ENCODE results near the gene HOXA9. TPM values are rescaled to one million over a fixed set of nuclear protein-coding genes. Genes with fewer than 3 reads are reported as not detected.
A peak's percentile ranks its signal among the peaks of the same experiment; 100 is the strongest.

Gene HOXA9
- total RNA-seq, 8 experiments from 2014 or later: 1.3 to 95.2 (median 2.5) TPM

DNA sequence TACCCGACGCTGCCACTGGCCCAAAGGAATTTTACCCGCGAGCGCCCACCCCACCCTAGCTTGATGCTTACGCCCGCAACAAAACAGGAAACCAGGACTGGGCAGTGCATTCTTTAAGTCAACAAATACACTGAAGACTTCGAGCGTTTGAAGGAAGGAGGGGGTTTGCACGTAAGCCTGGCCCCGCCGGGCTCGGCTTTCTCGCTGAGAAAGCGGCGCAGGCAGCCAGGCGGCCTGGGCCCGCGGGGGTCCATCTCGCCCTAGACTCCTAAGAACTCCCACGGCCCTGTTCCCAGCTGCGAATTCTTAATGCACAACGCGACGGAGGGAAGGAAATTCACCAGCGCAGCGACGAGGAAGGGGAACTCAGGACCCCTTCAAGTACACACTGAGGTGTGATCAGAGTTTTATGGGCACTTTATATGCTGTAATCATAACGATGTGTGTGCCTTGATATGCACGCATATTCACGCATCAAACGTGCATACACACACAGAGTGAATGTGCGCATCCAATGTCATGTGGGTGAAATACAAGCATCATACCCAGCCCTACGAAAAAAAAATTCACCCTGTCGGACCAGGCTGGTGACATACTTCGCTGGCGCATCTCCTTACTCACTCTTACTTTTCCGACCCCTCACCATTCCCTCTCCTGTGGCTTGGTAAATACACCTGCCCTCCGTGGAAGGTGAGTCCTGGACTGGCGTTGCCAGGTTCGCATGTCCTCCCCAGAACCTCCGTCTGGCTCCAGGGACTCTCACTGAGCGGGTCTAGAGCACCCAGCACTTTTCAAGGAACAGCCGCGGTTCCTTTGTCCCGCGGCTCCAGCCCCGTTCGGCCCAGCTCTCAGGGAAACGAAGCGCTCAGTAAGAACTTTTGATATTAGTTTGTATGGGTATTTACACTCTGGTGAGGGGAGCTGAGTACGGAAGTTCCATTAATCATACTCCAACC, 40.3 kb upstream of the HOXA9 start:
- in situ Hi-C loops (cut with MboI; ENCODE audit: low pct_unique_long_range_greater_than_20kb in 2 of 9, low sequenced_read_pairs in 9 of 9, unreplicated experiment in 9 of 9): loop anchor here in 6 of 9 experiments (10.0 to 25.0 kb wide), 5 partner anchors 369 to 807 kb away; no protein-coding TSS in a partner anchor
- no peaks in the 10 kb centered on the region for H3K4me1 ChIP-seq (replicated peaks in 1 of 2)
- 0 to 75% (median 3%) methylated on average over 2 to 24 of the region's 52 CpGs; no CpG with 5 or more reads in 1 of the 10 experiments for WGBS, 10 experiments
- H3K4me3 ChIP-seq: no peak overlapping the region
- H3K27ac ChIP-seq: no peak overlapping the region
- ATAC-seq (replicated peaks in 6 of 8): peak in 3 of 8 experiments; percentile 3 to 53 (median 14)

DNA sequence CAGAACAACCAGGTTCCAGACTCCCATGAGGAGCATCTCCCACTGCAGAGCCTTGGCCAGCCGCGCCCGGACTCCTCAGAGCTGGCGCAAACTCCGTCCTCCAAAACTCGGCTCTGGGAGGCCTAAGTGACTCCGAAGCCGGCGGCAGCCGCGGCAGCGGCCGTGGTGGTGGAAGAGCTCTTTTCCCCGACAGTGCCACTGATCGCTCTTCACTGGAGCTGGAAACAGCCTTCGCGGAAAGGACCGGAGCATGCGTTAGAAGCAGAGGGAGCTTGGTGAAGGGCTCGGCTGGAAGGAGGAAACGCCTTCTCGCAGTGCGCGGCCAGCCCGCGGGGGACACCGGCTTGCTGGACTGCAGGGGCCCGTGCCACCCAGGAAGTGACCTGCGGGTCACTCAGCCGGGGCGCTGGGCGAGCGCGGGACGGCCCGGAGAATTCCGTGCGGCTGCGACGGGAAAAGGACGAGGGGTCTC, 39.5 kb upstream of the HOXA9 start:
- Histone ChIP-seq H3K4me3 (no peak overlapping the region), H3K27ac (no peak overlapping the region), H3K4me1 (replicated peaks in 1 of 2) (no peaks in the 10 kb centered on the region)
- in situ Hi-C loops (cut with MboI; ENCODE audit: low pct_unique_long_range_greater_than_20kb in 2 of 9, low sequenced_read_pairs in 9 of 9, unreplicated experiment in 9 of 9): loop anchor here in 6 of 9 experiments (10.0 to 25.0 kb wide), 5 partner anchors 370 to 807 kb away; no protein-coding TSS in a partner anchor
- 0 to 5% (median 0%) methylated on average over 1 to 16 of the region's 41 CpGs; no CpG with 5 or more reads in 5 of the 10 experiments for WGBS, 10 experiments
- ATAC-seq (replicated peaks in 6 of 8): peak in 3 of 8 experiments; percentile 3 to 23 (median 12)

DNA sequence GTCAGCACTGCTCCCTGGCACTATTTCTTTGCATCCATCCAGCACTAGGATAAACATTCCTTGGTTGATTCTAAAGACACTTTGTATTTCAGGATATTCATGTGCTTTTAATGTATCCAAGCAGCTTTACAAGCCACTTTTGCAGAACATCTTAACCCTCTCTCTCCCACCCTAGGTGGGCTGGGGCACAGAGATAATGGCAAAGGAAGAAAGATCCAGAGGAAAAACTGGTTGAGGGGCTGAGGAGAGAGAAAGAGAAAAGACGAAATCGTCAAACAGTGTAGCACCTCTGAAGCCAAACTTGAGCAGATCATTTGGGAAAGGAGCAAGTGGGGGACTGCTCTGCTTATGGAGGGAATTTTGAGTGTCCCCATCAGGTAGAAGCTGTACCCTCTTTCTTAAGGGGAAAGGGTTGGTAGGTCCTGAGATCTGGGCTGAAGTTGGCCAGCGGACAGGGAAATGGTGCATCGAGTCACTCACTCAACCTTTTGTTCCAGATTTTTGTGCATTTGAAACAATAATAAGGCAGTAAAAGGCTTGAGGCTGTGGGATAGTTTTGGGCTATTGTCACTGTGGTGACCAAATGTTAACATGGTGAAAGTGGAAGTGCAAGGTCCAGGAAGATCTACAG, 38.7 kb upstream of the HOXA9 start:
- WGBS, 10 experiments: 7 to 100% (median 49%) methylated on average over 1 to 4 of the region's 4 CpGs; no CpG with 5 or more reads in 4 of the 10 experiments
- ATAC-seq (replicated peaks in 6 of 8): no peak
- in situ Hi-C loops (cut with MboI; ENCODE audit: low pct_unique_long_range_greater_than_20kb in 2 of 9, low sequenced_read_pairs in 9 of 9, unreplicated experiment in 9 of 9): loop anchor here in 6 of 9 experiments (10.0 to 25.0 kb wide), 5 partner anchors 371 to 808 kb away; no protein-coding TSS in a partner anchor
- Histone ChIP-seq H3K4me1 (replicated peaks in 1 of 2) (no peaks in the 10 kb centered on the region), H3K27ac (no peak overlapping the region), H3K4me3 (no peak overlapping the region)

DNA sequence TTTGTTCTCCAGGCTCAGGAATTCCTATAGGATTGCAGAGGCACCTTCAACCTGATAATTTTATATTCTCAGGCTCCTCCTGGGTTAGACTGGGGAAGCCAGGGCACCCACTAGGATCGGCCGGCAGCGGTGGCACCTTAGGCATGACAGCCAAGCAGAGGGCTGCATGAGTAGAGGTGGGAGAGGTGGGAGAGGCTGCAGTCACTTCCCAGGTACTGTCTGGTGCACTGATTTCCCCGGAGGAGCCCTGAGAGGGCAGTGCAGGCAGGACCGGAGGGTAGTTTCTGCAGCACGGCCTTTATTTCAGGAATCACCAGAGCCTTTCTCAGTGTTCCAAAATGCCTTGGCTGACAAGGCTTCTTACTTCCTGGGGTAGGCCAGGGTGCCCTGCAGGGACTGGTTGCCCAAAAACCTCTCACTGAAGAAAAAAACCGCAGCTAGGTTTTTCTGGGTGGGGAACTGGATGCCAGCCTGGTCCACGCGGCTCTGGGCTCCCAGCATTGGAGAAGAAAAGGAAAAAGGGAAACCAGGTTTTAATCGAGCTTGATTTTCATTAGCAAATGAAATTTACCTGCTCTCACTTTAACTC, 38.1 kb upstream of the HOXA9 start:
- H3K4me3 ChIP-seq: no peak overlapping the region
- in situ Hi-C loops (cut with MboI; ENCODE audit: low pct_unique_long_range_greater_than_20kb in 2 of 9, low sequenced_read_pairs in 9 of 9, unreplicated experiment in 9 of 9): loop anchor here in 6 of 9 experiments (10.0 to 25.0 kb wide), 5 partner anchors 371 to 809 kb away; no protein-coding TSS in a partner anchor
- no peaks in the 10 kb centered on the region for H3K4me1 ChIP-seq (replicated peaks in 1 of 2)
- no peak overlapping the region for H3K27ac ChIP-seq
- whole genome bisulfite sequencing, 10 experiments: 4 to 83% (median 27%) methylated on average over 1 to 10 of the region's 10 CpGs; no CpG with 5 or more reads in 3 of the 10 experiments
- no peak for ATAC-seq (replicated peaks in 6 of 8)

- in situ Hi-C loops (cut with MboI; ENCODE audit: low pct_unique_long_range_greater_than_20kb in 2 of 9, low sequenced_read_pairs in 9 of 9, unreplicated experiment in 9 of 9): loop anchor here in 6 of 9 experiments (10.0 to 25.0 kb wide), 5 partner anchors 372 to 810 kb away; no protein-coding TSS in a partner anchor
- ATAC-seq (replicated peaks in 6 of 8): no peak
- no peak overlapping the region for H3K27ac ChIP-seq
- 0 to 67% (median 14%) methylated on average over 1 to 3 of the region's 3 CpGs for WGBS, 10 experiments
- H3K4me3 ChIP-seq: no peak overlapping the region
- no peaks in the 10 kb centered on the region for H3K4me1 ChIP-seq (replicated peaks in 1 of 2)
Observed at GRCh38 chr7:27202862-27203134, 37.5 kb upstream of the HOXA9 start.

DNA sequence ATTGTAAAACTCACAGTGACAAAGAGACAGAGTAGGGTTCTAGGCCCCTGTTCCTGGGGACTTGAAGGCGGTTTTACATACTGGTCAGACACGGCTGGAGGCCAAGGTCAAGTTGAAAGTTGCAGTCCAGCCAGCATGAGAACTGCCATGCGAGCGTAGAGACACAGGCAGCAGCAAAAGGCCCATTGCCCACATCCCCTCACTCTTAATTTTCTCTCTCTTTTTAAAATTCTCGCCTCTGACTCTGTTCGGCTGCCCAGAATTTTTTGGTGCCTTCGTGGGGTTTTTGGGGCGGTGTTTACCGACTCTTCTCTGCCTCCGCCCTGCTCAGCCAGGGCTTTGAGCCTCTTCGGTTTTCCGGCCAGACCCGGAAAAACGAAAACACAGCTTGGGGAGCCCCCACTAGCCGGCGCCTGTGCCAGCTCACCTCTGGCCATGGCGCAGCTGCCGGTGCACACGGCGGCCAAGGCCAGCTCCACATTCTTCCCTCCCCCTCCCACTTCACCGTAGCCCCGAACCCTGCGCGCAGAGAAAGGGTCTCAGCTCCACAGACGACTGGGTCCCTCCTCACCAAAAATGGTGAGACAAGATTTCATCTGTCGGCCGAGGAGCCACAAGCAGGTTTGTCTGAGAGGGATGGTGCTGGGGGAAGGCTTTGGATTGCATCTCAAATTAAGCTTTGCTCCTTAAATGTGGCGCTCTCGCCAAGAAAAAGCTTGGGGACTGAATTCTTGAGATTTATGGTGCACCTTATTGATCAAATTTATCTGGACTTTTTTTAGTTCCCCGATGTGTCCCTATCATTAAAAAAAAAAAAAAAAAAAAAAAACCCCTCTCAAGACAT, 36.9 kb upstream of the HOXA9 start:
- in situ Hi-C loops (cut with MboI; ENCODE audit: low pct_unique_long_range_greater_than_20kb in 2 of 9, low sequenced_read_pairs in 9 of 9, unreplicated experiment in 9 of 9): loop anchor here in 6 of 9 experiments (10.0 to 25.0 kb wide), 5 partner anchors 373 to 810 kb away; no protein-coding TSS in a partner anchor
- H3K4me1 ChIP-seq (replicated peaks in 1 of 2): no peaks in the 10 kb centered on the region
- H3K4me3 ChIP-seq: no peak overlapping the region
- ATAC-seq (replicated peaks in 6 of 8): no peak
- WGBS, 10 experiments: 3 to 100% (median 14%) methylated on average over 2 to 28 of the region's 30 CpGs
- no peak overlapping the region for H3K27ac ChIP-seq

GRCh38 chr7:27201580-27202017, 36.3 kb upstream of the HOXA9 start:
- 0 to 100% (median 25%) methylated on average over 1 to 4 of the region's 4 CpGs; no CpG with 5 or more reads in 4 of the 10 experiments for WGBS, 10 experiments
- in situ Hi-C loops (cut with MboI; ENCODE audit: low pct_unique_long_range_greater_than_20kb in 2 of 9, low sequenced_read_pairs in 9 of 9, unreplicated experiment in 9 of 9): loop anchor here in 6 of 9 experiments (10.0 to 25.0 kb wide), 5 partner anchors 373 to 811 kb away; no protein-coding TSS in a partner anchor
- no peak for ATAC-seq (replicated peaks in 6 of 8)
- Histone ChIP-seq H3K4me1 (replicated peaks in 1 of 2) (no peaks in the 10 kb centered on the region), H3K27ac (no peak overlapping the region), H3K4me3 (no peak overlapping the region)

DNA sequence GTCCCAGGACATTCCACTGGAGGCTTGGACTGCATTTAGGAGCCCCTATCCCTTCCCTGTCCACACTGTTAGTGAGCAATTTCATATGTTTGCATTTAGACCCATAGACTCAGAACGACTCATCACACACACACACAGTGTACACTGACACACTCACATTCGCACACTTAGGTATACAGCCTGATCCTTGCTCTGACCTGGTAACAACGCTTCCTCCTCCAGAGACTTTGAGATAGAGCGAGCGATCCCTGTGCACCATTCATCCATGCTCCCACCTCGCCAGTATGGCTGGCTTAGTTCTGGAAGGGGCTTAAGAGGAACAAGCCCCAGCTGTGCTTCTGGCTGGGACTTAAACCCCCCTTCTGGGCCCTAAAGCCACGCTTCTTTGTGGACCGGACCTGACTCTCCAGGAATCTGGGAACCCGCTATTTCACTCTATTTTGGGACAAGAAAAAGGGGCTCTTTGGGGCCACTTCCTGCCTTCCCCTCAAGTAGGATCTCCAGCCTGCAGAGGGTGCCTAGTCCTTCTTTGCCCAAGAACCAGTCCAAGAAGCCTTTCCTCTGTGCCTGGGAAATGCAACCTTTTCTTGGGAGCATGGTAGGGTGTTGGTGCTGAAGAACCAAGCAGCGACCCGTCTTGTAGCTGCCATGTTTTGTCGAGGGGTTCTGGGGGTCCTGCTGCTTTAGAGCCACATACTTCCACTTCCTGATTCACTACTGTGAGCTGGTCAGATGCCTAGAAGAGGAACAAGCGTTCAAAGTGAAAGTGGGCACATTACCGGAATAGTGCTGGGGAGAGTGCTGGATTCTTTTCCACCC, 35.6 kb upstream of the HOXA9 start:
- Histone ChIP-seq H3K4me1 (replicated peaks in 1 of 2) (no peaks in the 10 kb centered on the region), H3K27ac (no peak overlapping the region), H3K4me3 (no peak overlapping the region)
- ATAC-seq (replicated peaks in 6 of 8): no peak
- 0 to 100% (median 8%) methylated on average over 1 to 10 of the region's 14 CpGs; no CpG with 5 or more reads in 4 of the 10 experiments for WGBS, 10 experiments
- in situ Hi-C loops (cut with MboI; ENCODE audit: low pct_unique_long_range_greater_than_20kb in 2 of 9, low sequenced_read_pairs in 9 of 9, unreplicated experiment in 9 of 9): loop anchor here in 6 of 9 experiments (10.0 to 25.0 kb wide), 5 partner anchors 374 to 811 kb away; no protein-coding TSS in a partner anchor

GRCh38 chr7:27199849-27200760, 34.8 kb upstream of the HOXA9 start, which contains the start of gene HOXA13:
HOXA13 (minus strand) TSS chr7:27200091; CDS start chr7:27200077, 14 bp downstream.
- 0% methylated on average over 1 to 3 of the region's 99 CpGs; no CpG with 5 or more reads in 7 of the 10 experiments for WGBS, 10 experiments
- H3K4me1 ChIP-seq (replicated peaks in 1 of 2): no peaks in the 10 kb centered on the region
- ATAC-seq (replicated peaks in 6 of 8): peak; percentile 66 to 85 (median 74)
- in situ Hi-C loops (cut with MboI; ENCODE audit: low pct_unique_long_range_greater_than_20kb in 2 of 9, low sequenced_read_pairs in 9 of 9, unreplicated experiment in 9 of 9): loop anchor here in 7 of 9 experiments (10.0 to 25.0 kb wide), 9 partner anchors 375 to 1338 kb away; no protein-coding TSS in a partner anchor
- peak within 1 kb of the TSS in 4 of 5 donors; percentile 10 to 23 (median 16) for H3K4me3 ChIP-seq
- no peak within 1 kb of the TSS for H3K27ac ChIP-seq

Measured in motor neuron (in vitro differentiated cells).